Astrocyte of the spinal cord (primary cell): ENCODE results near the gene EN1.

ENCODE experiments used
- DNase-seq: peaks from one replicate; pipeline ENCODE4 v3.0.0; 2011; ENCODE audit warnings: low read depth, low spot score
- H3K4me3 ChIP-seq: 2 replicates; pipeline ENCODE4 v1.5.1; 2011; ENCODE audit warnings: low read depth, mild to moderate bottlenecking, low read length, moderate library complexity
- CTCF ChIP-seq: IDR thresholded peaks from 2 replicates; pipeline ENCODE4 v1.5.1; 2012; ENCODE audit warnings: low read depth, mild to moderate bottlenecking, low read length, inconsistent platforms
- in situ Hi-C: cut with HindIII; loops from 2 replicates; pipeline ENCODE4 v1.10.0; 2017; ENCODE audit warnings: low sequenced_read_pairs

EN1 gene

GRCh38 chr2:118880501-118880900 is 33.1 kb upstream of the EN1 start:
- in situ Hi-C loops, result no loop called here
- no peak for TF ChIP-seq CTCF
- DNase-seq, result no peak
- no peak overlapping the region for H3K4me3 ChIP-seq

GRCh38 chr2:118878531-118879149 is 31.2 kb upstream of the EN1 start:
- no peak for DNase-seq
- in situ Hi-C loops, result no loop called here
- H3K4me3 ChIP-seq, result no peak overlapping the region
- no peak for TF ChIP-seq CTCF

GRCh38 chr2:118875318-118875717 is 27.9 kb upstream of the EN1 start:
- no peak for DNase-seq
- no peak for TF ChIP-seq CTCF
- no peak overlapping the region for H3K4me3 ChIP-seq
- in situ Hi-C loops, result no loop called here

GRCh38 chr2:118874324-118874723 is 26.9 kb upstream of the EN1 start:
- no peak overlapping the region for H3K4me3 ChIP-seq
- no peak for DNase-seq
- no peak for TF ChIP-seq CTCF
- in situ Hi-C loops, result no loop called here

GRCh38 chr2:118865106-118865505 is 17.7 kb upstream of the EN1 start:
- no peak for DNase-seq
- in situ Hi-C loops, result no loop called here
- no peak overlapping the region for H3K4me3 ChIP-seq
- peak; percentile 65 for TF ChIP-seq CTCF

GRCh38 chr2:118864207-118864606 is 16.8 kb upstream of the EN1 start:
- no peak for TF ChIP-seq CTCF

GRCh38 chr2:118861731-118862130 is 14.3 kb upstream of the EN1 start:
- in situ Hi-C loops, result no loop called here
- no peak overlapping the region for H3K4me3 ChIP-seq
- no peak for DNase-seq
- no peak for TF ChIP-seq CTCF

More at GRCh38 chr2:118864207-118864606, 16.8 kb upstream of the EN1 start:
- in situ Hi-C loops, result no loop called here
- no peak overlapping the region for H3K4me3 ChIP-seq
- no peak for DNase-seq
